GM23338 (cell line): ENCODE data around the gene AKAP9. TPM values are rescaled to one million over a fixed set of nuclear protein-coding genes. Genes with fewer than 3 reads are reported as not detected.

Experiments used
- ATAC-seq: fragments of 200-7000 bp; cut with Tn5 transposase; 3 replicates; pipeline ENCODE4 v1.9.1; 2020
- DNase-seq: peaks from one replicate; pipeline ENCODE4 v3.0.0-alpha.2; 2015; ENCODE audit warnings: low spot score
- H2AFZ ChIP-seq: fragments of 200-600 bp; sonication (generic); 2 replicates; pipeline ENCODE4 v1.8.0; 2016; ENCODE audit warnings: antibody characterized with exemption, mild to moderate bottlenecking, moderate library complexity
- H3F3A ChIP-seq: fragments of 200-600 bp; sonication (generic); replicated peaks from 2 replicates; pipeline ENCODE4 v1.8.0; 2017; ENCODE audit warnings: antibody characterized with exemption, mixed run types, low read depth
- H3K27ac ChIP-seq: fragments of 200-600 bp; sonication (generic); 2 replicates; pipeline ENCODE4 v1.6.1; 2016; ENCODE audit warnings: low read depth
- H3K27me3 ChIP-seq: fragments of 200-600 bp; sonication (generic); 2 replicates; pipeline ENCODE4 v1.8.0; 2016; ENCODE audit warnings: mild to moderate bottlenecking, mixed run types, moderate library complexity; ENCODE audit not compliant: insufficient read depth
- H3K36me3 ChIP-seq: fragments of 200-600 bp; sonication (generic); 2 replicates; pipeline ENCODE4 v1.8.0; 2016; ENCODE audit warnings: mild to moderate bottlenecking; ENCODE audit not compliant: insufficient read depth
- H3K4me1 ChIP-seq: fragments of 200-600 bp; sonication (generic); 2 replicates; pipeline ENCODE4 v1.8.0; 2016; ENCODE audit warnings: mild to moderate bottlenecking, moderate library complexity; ENCODE audit not compliant: insufficient read depth
- H3K4me2 ChIP-seq: fragments of 200-600 bp; sonication (generic); 2 replicates; pipeline ENCODE4 v1.7.1; 2017; ENCODE audit warnings: mixed run types
- H3K4me3 ChIP-seq: fragments of 200-600 bp; sonication (generic); 2 replicates; pipeline ENCODE4 v1.6.1; 2016; ENCODE audit warnings: mixed run types
- H3K79me2 ChIP-seq: fragments of 200-600 bp; sonication (generic); replicated peaks from 2 replicates; pipeline ENCODE4 v1.8.0; 2017; ENCODE audit warnings: mild to moderate bottlenecking; ENCODE audit not compliant: insufficient read depth
- H3K9me2 ChIP-seq: fragments of 200-600 bp; sonication (generic); 2 replicates; pipeline ENCODE4 v1.8.0; 2017; ENCODE audit not compliant: insufficient read depth
- H4K20me1 ChIP-seq: fragments of 200-600 bp; sonication (generic); replicated peaks from 2 replicates; pipeline ENCODE4 v1.8.0; 2017; ENCODE audit warnings: mild to moderate bottlenecking; ENCODE audit not compliant: insufficient read depth
- H3K27ac Mint-ChIP-seq: 2 replicates; pipeline ENCODE4 v1.8.0; 2020; ENCODE audit warnings: inconsistent platforms, mild to moderate bottlenecking, moderate library complexity, mixed read lengths
- H3K27me3 Mint-ChIP-seq: 3 replicates; pipeline ENCODE4 v1.8.0; 2022; ENCODE audit warnings: low read depth, mild to moderate bottlenecking, moderate library complexity, mixed read lengths, inconsistent platforms; ENCODE audit not compliant: insufficient read depth, poor library complexity
- H3K36me3 Mint-ChIP-seq: 3 replicates; pipeline ENCODE4 v1.8.0; 2021; ENCODE audit warnings: low read depth, mild to moderate bottlenecking, inconsistent platforms, moderate library complexity, mixed read lengths
- H3K4me1 Mint-ChIP-seq: 3 replicates; pipeline ENCODE4 v1.8.0; 2020; ENCODE audit warnings: mild to moderate bottlenecking, inconsistent platforms, mixed read lengths
- H3K4me3 Mint-ChIP-seq: 3 replicates; pipeline ENCODE4 v1.8.0; 2021; ENCODE audit warnings: moderate library complexity, mild to moderate bottlenecking, inconsistent platforms, mixed read lengths
- H3K9me3 Mint-ChIP-seq: 3 replicates; pipeline ENCODE4 v1.8.0; 2020; ENCODE audit warnings: moderate library complexity, mild to moderate bottlenecking, inconsistent platforms, mixed read lengths
- CREB1 ChIP-seq: fragments of 250-450 bp; sonication (Bioruptor Pico); IDR thresholded peaks from 2 replicates; pipeline ENCODE4 v1.5.0; 2020; ENCODE audit warnings: low read depth, mild to moderate bottlenecking, moderate library complexity
- CTCF ChIP-seq, 2 experiments: fragments of 200-600 bp in 1 of 2; sonication (generic) in 1 of 2; conservative IDR thresholded peaks; 2 replicates each; pipeline versions ENCODE4 v1.5.1 to v1.6.1; 2016 to 2017; ENCODE audit warnings: antibody characterized with exemption in 2 of 2, low read depth in 2 of 2, mild to moderate bottlenecking in 2 of 2, moderate library complexity in 1 of 2
- ETS1 ChIP-seq: IDR thresholded peaks from 2 replicates; pipeline ENCODE4 v1.6.1; 2016; ENCODE audit warnings: antibody characterized with exemption
- EZH2 ChIP-seq: fragments of 200-600 bp; sonication (generic); IDR thresholded peaks from one replicate; pipeline ENCODE4 v1.8.0; 2017; ENCODE audit warnings: antibody characterized with exemption, mild to moderate bottlenecking, low read depth; ENCODE audit not compliant: unreplicated experiment
- EZH2phosphoT487 ChIP-seq: fragments of 200-600 bp; sonication (generic); IDR thresholded peaks from one replicate; pipeline ENCODE4 v1.8.1; 2018; ENCODE audit warnings: antibody characterized with exemption; ENCODE audit not compliant: unreplicated experiment
- JUNB ChIP-seq: IDR thresholded peaks from one replicate; pipeline ENCODE4 v1.6.1; 2016; ENCODE audit warnings: antibody characterized with exemption; ENCODE audit not compliant: unreplicated experiment
- NANOG ChIP-seq: IDR thresholded peaks from 2 replicates; pipeline ENCODE4 v1.6.1; 2016; ENCODE audit warnings: antibody characterized with exemption, borderline replicate concordance
- POLR2AphosphoS5 ChIP-seq: IDR thresholded peaks from 2 replicates; pipeline ENCODE4 v1.6.1; 2016; ENCODE audit warnings: antibody characterized with exemption, low read depth
- REST ChIP-seq: IDR thresholded peaks from one replicate; pipeline ENCODE4 v1.6.1; 2018; ENCODE audit warnings: antibody characterized with exemption; ENCODE audit not compliant: unreplicated experiment
- STAT1 ChIP-seq: IDR thresholded peaks from one replicate; pipeline ENCODE4 v1.6.1; 2016; ENCODE audit warnings: antibody characterized with exemption; ENCODE audit not compliant: unreplicated experiment
- ZNF114 ChIP-seq: fragments of 250-450 bp; sonication (Bioruptor Pico); IDR thresholded peaks from 2 replicates; pipeline ENCODE4 v1.5.0; 2020; ENCODE audit warnings: mild to moderate bottlenecking, moderate library complexity
- ZNF331 ChIP-seq: fragments of 250-450 bp; sonication (Bioruptor Pico); IDR thresholded peaks from 2 replicates; pipeline ENCODE4 v1.5.0; 2020; ENCODE audit warnings: low read depth, mild to moderate bottlenecking, moderate library complexity
- polyA plus RNA-seq: library from polyadenylated mRNA; unstranded; fragments of >200 nt; fragmentation: Nextera tagmentation; extraction: Ambion mirVana; gene quantifications from 2 replicates; pipeline ENCODE4 v1.2.1, GENCODE V29; 2016
- total RNA-seq: library from RNA; depleted of rRNA; stranded (reverse); fragments of >200 nt; shearing (Covaris generic); gene quantifications from 2 replicates; pipeline ENCODE4 v1.2.3, GENCODE V29; 2014

AKAP9 gene
- total and polyA plus RNA-seq, 2 experiments from 2014 or later = 33.5 to 67.4 TPM

GRCh38 chr7:91957232-91957631 is 16.6 kb downstream of the AKAP9 start (continued):
- no peak for TF ChIP-seq STAT1

GRCh38 chr7:91957823-91958222 is 17.2 kb downstream of the AKAP9 start:
- Mint-ChIP-seq H3K9me3 (no peaks in the 10 kb centered on the region), H3K27me3 (no peaks in the 10 kb centered on the region), H3K4me3 (no peak overlapping the region), H3K36me3 (no peaks in the 10 kb centered on the region), H3K27ac (no peak overlapping the region), H3K4me1 (peaks cover 3% of the 10 kb centered on the region)
- peaks cover 4% of the 10 kb centered on the region; the same call in 1 of the 2 replicates for H3K4me1 ChIP-seq
- no peaks in the 10 kb centered on the region for H3F3A ChIP-seq
- TF ChIP-seq CREB1 = no peak
- no peak for TF ChIP-seq EZH2
- no peak for TF ChIP-seq STAT1
- no peak for TF ChIP-seq POLR2AphosphoS5
- no peak for TF ChIP-seq ZNF331
- TF ChIP-seq NANOG = no peak
- TF ChIP-seq CTCF (conservative IDR thresholded peaks at IDR 0.05; ENCODE audit: low read depth in 2 of 2) = no peak
- TF ChIP-seq JUNB = no peak
- TF ChIP-seq ETS1 = no peak
- no peak for TF ChIP-seq EZH2phosphoT487
- TF ChIP-seq ZNF114 (CRISPR knock-in tag) = no peak
- DNase-seq = no peak
- peaks cover 54% of the 10 kb centered on the region for H3K79me2 ChIP-seq
- no peaks in the 10 kb centered on the region for H3K27me3 ChIP-seq
- H4K20me1 ChIP-seq = peaks cover 7% of the 10 kb centered on the region; the same call in 1 of the 2 replicates
- H3K9me2 ChIP-seq = no peaks in the 10 kb centered on the region
- ATAC-seq = no peak
- no peak overlapping the region for H3K27ac ChIP-seq
- no peaks in the 10 kb centered on the region for H3K36me3 ChIP-seq
- H3K4me2 ChIP-seq = no peak overlapping the region
- no peak overlapping the region for H2AFZ ChIP-seq
- no peak overlapping the region for H3K4me3 ChIP-seq

DNA sequence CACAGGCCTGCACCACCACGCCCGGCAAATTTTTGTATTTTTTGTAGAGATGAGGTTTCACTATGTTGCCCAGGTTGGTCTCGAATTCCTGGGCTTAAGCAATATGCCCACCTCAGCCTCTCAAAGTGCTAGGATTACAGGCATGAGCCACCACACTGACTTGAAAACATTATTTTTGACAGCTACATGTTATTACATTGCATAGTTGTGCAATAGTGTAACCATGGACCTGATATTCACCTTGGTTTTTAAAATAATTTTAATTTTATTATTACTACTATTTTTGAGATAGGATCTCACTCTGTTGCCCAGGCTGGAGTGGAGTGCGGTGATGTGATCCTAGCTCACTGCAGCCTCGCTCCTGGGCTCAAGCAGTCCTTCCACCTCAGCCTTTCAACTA is 18.4 kb downstream of the AKAP9 start:
- no peaks in the 10 kb centered on the region for H3F3A ChIP-seq
- no peaks in the 10 kb centered on the region for H3K27me3 ChIP-seq
- ATAC-seq (no peak), DNase-seq (no peak)
- peaks cover 7% of the 10 kb centered on the region; the same call in 1 of the 2 replicates for H4K20me1 ChIP-seq
- H3K4me1 ChIP-seq = peaks cover 4% of the 10 kb centered on the region; the same call in 1 of the 2 replicates
- no peaks in the 10 kb centered on the region for H3K9me2 ChIP-seq
- H3K4me3 ChIP-seq = no peak overlapping the region
- Mint-ChIP-seq H3K4me3 (no peak overlapping the region), H3K9me3 (no peaks in the 10 kb centered on the region), H3K4me1 (peaks cover 3% of the 10 kb centered on the region), H3K27ac (no peak overlapping the region), H3K36me3 (no peaks in the 10 kb centered on the region), H3K27me3 (no peaks in the 10 kb centered on the region)
- H2AFZ ChIP-seq = no peak overlapping the region
- no peak overlapping the region for H3K4me2 ChIP-seq
- H3K27ac ChIP-seq = no peak overlapping the region
- no peaks in the 10 kb centered on the region for H3K36me3 ChIP-seq
- H3K79me2 ChIP-seq = peaks cover 50% of the 10 kb centered on the region
- TF ChIP-seq ETS1 (no peak), NANOG (no peak), EZH2phosphoT487 (no peak), EZH2 (no peak), POLR2AphosphoS5 (no peak), ZNF331 (no peak), JUNB (no peak), REST (no peak)
